ENCODE results near the gene ALK.

Gene ALK

GRCh38 chr2:29620890-29621289, 300.5 kb downstream of the ALK start:
- no peak for DNase-seq (ENCODE audit: low read depth, low spot score)
- H3K27ac ChIP-seq = no peak overlapping the region

DNA sequence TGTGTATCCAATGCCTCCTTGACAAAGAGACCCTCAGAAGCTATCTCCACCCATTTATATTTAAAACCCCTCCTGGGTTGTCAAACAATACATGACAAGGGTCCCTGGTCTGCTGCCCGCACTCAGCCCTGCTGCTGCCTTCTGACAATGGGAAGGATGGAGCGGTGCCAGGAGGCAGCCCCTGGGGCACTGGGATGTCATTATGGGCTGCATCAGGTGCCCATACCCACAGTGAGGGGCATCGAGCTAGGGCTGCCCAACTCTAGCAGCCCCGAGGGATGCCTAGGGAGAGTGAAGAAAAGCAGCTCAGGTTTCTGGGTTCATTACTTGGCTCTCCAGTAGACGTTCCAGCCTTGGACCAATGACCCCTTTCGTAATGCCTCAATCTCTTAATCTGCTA, 301.7 kb downstream of the ALK start:
- no peak for DNase-seq (ENCODE audit: low read depth, low spot score)
- no peak overlapping the region for H3K27ac ChIP-seq

DNA sequence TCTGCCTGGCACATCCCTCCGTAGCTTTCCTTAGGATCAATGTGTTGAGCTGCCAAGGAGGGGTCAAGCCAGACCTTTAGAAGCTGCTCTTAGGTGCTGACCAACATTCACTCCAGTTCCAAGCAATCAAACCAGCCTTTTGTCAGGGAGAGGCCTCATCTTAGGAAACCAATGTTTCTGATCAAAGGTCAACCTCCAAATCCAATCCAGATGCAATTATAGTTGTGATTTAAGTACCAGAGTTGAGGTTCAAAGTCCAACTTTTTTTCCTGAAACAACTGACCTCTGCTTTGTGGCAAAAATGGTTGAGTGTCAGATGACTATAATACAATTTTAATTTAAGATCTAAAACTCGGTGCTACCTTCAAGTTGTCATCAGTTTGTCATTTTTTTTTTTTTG, 303.4 kb downstream of the ALK start:
- DNase-seq (ENCODE audit: low read depth, low spot score) = no peak
- H3K27ac ChIP-seq = no peak overlapping the region

DNA sequence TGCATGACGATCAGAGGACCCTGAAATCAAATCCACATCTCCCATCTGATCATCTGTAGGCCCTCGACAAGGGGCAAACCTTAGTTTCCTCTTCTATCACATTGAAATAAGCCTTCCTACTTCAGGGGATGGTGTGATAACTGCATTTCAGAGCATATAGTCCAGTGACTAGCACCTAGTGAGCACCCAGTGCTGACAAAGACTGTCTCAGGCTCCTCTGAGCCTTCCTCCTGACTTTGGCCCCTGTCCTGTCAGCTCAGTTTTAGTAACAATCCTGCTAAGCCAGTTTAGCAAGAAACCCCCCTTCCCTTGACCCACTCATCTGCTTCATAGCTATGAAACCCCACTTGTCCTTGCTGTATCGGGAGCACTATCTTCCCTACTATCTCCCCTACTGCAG, 304.0 kb downstream of the ALK start:
- DNase-seq (ENCODE audit: low read depth, low spot score) = no peak
- no peak overlapping the region for H3K27ac ChIP-seq

DNA sequence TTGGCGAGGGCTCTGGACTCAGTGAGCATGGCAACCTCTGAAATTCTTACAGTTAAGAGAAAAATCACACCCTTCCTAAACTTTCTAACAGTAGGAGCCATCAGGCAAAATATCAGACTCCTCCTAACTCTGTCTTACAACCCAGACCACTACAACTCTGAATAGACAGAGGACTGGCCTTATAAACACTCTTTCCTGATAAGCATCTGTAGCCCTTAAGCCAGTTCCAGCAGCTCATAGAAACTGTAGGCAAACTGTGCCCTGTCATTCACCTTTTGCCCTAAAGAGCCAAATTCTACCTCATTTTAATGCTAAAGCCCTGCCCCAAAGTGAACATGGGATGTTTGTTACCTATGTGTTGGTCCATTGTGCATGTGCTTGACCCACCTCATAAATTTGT, 304.8 kb downstream of the ALK start:
- DNase-seq (ENCODE audit: low read depth, low spot score) = no peak
- no peak overlapping the region for H3K27ac ChIP-seq

GRCh38 chr2:29615841-29616240, 305.5 kb downstream of the ALK start:
- no peak overlapping the region for H3K27ac ChIP-seq
- DNase-seq (ENCODE audit: low read depth, low spot score) = no peak

DNA sequence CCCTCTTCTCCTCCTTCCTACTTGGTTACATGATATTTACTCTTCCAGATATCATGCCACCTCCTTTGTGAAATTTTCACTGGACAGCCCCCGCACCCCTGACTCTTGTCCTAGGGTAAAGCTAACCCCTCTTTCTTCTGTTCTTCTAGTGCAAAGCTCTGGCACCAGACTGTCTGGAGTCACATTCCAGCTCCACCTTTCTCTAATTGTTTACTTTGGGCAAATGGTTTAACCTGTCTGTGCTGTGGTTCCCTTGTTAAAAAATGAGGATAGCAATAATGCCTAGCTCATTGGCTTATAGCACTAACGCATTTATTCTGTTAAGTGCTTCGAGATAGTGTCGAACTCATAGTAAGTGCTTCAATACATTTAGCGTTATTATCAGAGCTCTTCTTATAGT, 306.2 kb downstream of the ALK start:
- H3K27ac ChIP-seq = no peak overlapping the region
- no peak for DNase-seq (ENCODE audit: low read depth, low spot score)

- H3K27ac ChIP-seq = no peak overlapping the region
- no peak for DNase-seq (ENCODE audit: low read depth, low spot score)
Measured at GRCh38 chr2:29614295-29614830, 307.0 kb downstream of the ALK start.

GRCh38 chr2:29613792-29614266, 307.6 kb downstream of the ALK start:
- no peak overlapping the region for H3K27ac ChIP-seq
- no peak for DNase-seq (ENCODE audit: low read depth, low spot score)

DNA sequence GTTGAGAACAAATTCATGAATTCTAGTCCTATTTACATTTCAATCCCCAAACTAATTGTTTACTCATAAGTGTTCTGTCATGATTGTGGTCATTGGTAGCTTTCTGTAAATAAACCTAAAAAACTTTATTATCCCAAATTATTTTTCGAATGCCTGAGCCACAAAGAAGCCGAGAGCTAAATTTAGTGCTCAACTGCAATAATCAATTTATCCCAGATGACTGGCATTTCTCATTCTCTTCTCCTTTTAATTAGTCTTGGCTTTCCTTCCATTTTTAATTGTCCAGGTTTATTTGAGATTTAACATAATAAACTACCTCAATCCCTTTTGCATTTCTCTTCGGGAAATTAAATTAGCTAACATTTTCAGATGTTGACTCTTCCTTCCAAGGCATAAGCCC, 308.3 kb downstream of the ALK start:
- H3K27ac ChIP-seq = no peak overlapping the region
- no peak for DNase-seq (ENCODE audit: low read depth, low spot score)

- H3K27ac ChIP-seq = no peak overlapping the region
- no peak for DNase-seq (ENCODE audit: low read depth, low spot score)
Measured at GRCh38 chr2:29612568-29612967, 308.8 kb downstream of the ALK start.

- DNase-seq (ENCODE audit: low read depth, low spot score) = no peak
Measured at GRCh38 chr2:29611850-29612249, 309.5 kb downstream of the ALK start.

DNA sequence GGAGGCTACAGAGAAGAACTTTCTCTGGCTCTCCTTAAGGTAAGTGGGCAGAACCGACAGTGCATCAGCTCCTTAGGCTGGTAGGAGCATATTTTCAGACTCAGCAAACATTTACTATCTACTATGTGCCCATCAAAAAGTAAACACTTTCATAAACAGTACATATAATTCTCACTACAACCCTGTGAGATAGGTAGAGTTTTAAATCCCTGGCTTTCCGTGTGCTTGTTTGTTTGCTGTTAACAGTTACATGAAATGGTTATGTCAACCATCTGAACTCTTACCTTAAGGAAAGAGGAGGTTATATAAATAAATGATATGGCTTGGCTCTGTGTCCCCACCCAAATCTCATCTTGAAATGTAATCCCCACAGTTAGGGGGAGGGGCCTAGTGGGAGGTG, 310.1 kb downstream of the ALK start:
- H3K27ac ChIP-seq = no peak overlapping the region
- DNase-seq (ENCODE audit: low read depth, low spot score) = no peak

More at GRCh38 chr2:29611850-29612249, 309.5 kb downstream of the ALK start:
- H3K27ac ChIP-seq = no peak overlapping the region

DNA sequence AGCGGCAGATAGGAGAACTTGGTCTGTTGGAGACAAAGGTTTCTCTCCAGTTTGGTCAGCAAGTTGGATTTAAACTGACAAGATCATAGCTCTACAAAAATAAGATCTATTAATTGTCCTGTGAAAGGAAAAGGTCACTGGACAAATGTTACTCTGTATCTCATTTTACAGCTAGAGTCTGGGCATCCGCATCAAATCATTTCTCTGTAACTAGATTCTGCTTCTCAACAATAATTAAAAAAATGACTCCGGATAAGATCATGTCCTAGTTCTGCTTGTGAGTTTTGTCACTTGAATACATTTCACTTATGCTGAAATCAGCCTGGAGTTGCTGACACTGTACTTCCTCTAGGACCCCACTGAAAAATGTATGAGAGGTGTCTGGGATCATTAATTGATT, 310.8 kb downstream of the ALK start:
- DNase-seq (ENCODE audit: low read depth, low spot score) = no peak
- H3K27ac ChIP-seq = no peak overlapping the region

DNA sequence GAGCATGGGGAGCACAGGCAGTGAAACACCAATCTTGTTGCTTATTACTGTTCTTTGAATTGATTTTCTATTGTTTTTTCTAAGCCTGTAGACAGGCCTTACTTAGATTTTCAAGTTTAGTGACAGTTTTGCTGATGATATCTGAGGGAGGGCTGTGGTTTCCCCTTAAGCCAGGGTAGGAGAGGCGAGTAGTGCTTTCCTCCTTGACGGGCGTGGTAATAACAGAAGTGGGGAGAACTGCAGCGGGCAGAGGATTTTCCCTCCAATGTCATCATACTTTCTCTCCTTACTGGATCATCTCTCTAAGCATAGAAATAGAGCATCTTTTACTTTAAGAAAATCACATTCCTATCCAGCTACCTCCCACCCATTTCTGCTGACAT, 314.4 kb downstream of the ALK start:
- peak overlapping the region; percentile 84 for H3K27ac ChIP-seq
- no peak for DNase-seq (ENCODE audit: low read depth, low spot score)

GRCh38 chr2:29606104-29607037, 315.0 kb downstream of the ALK start:
- DNase-seq (ENCODE audit: low read depth, low spot score) = peak; percentile 16
- peak overlapping the region; percentile 84 for H3K27ac ChIP-seq

DNA sequence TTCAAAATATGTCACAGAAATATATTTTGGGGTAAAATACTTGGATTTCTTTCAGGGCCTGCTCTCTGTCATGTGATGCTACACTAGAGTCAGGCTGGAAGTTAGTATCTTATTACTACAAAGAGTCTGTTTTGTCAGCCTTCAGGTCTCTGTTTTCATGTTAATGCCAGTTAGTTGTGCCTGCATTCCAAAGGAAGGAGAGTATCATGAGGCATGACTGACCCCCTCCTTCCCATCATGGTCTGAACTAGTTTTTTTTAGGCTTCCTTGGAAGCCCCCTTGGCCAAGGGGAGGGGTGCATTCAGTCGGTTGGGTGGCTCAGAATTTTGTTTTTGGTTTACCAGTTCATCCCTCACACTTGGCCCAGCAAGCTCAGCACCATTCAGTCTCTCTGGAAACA, 318.0 kb downstream of the ALK start:
- DNase-seq (ENCODE audit: low read depth, low spot score) = no peak
- no peak overlapping the region for H3K27ac ChIP-seq

GRCh38 chr2:29601872-29602271, 319.5 kb downstream of the ALK start:
- no peak overlapping the region for H3K27ac ChIP-seq
- DNase-seq (ENCODE audit: low read depth, low spot score) = no peak

GRCh38 chr2:29601321-29601720, 320.1 kb downstream of the ALK start:
- DNase-seq (ENCODE audit: low read depth, low spot score) = no peak
- H3K27ac ChIP-seq = no peak overlapping the region

- H3K27ac ChIP-seq = no peak overlapping the region
- DNase-seq (ENCODE audit: low read depth, low spot score) = no peak
Measured at GRCh38 chr2:29599946-29600345, 321.4 kb downstream of the ALK start.

DNA sequence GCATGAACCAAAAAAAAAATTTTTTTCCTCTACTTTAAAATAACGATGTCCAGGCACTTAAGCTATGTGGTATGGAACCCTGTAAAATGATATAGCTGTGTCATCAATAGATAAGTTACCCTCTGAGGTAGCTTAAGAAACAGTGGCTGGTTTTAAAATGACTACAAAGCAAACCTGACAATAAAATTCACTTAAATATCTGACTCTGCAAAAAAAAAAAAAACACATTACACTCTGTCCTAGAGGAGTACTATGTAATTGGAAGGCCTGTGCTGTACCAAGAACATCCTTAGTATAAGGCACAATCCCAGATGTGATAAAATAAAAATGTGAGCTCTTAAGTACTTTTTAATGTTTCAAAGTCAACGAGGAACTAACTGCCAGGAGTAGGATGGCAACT, 322.4 kb downstream of the ALK start:
- no peak for DNase-seq (ENCODE audit: low read depth, low spot score)
- no peak overlapping the region for H3K27ac ChIP-seq

GRCh38 chr2:29597035-29597434, 324.4 kb downstream of the ALK start:
- no peak for DNase-seq (ENCODE audit: low read depth, low spot score)

More at GRCh38 chr2:29597035-29597434, 324.4 kb downstream of the ALK start:
- H3K27ac ChIP-seq = no peak overlapping the region
